T-helper 17 cell (primary cell): Measurements from ENCODE around the gene GTF2A1. TPM values are rescaled to one million over a fixed set of nuclear protein-coding genes. Genes with fewer than 3 reads are reported as not detected.

Experiments used
- ATAC-seq: fragments of 150-1000 bp; cut with Tn5 transposase; 2 replicates; pipeline ENCODE4 v1.10.0; 2021; ENCODE audit warnings: mild to moderate bottlenecking, moderate library complexity
- DNase-seq, 3 donors: peaks; one replicate each; pipeline versions ENCODE4 v3.0.0 to v3.0.0-alpha.2; 2020 to 2021
- H3K9me3 ChIP-seq: one replicate; pipeline ENCODE4 v1.7.0; 2013; ENCODE audit warnings: low read length, mild to moderate bottlenecking; ENCODE audit not compliant: control insufficient read depth, poor library complexity, severe bottlenecking
- H3K27ac Mint-ChIP-seq: one replicate; pipeline ENCODE4 v1.8.0; 2022; ENCODE audit warnings: mild to moderate bottlenecking, moderate library complexity, mixed read lengths
- H3K27me3 Mint-ChIP-seq: one replicate; pipeline ENCODE4 v1.8.0; 2022; ENCODE audit warnings: mixed read lengths
- H3K36me3 Mint-ChIP-seq: one replicate; pipeline ENCODE4 v1.8.0; 2022; ENCODE audit warnings: low read depth, mixed read lengths
- H3K4me1 Mint-ChIP-seq: one replicate; pipeline ENCODE4 v1.8.0; 2022; ENCODE audit warnings: mild to moderate bottlenecking, mixed read lengths
- H3K4me3 Mint-ChIP-seq: one replicate; pipeline ENCODE4 v1.8.0; 2022; ENCODE audit warnings: mild to moderate bottlenecking, moderate library complexity, mixed read lengths
- total RNA-seq, 4 donors: library from RNA in 2 of 4; stranded (reverse) in 2 of 4; gene quantifications; one replicate each; pipeline ENCODE4 v1.2.3 and lab custom pipeline; 2022 to 2026

GTF2A1 gene
- total RNA-seq, result 10 to 100 TPM; 21.4 to 22.4 TPM
- 50.3 to 53.0 reads per million in 2 donors for total RNA-seq (lab: John Stamatoyannopoulos, UW)

- H3K4me3 Mint-ChIP-seq, result peak within 1 kb of the TSS; percentile 97
- no peaks in the 10 kb centered on the region for H3K9me3 ChIP-seq
- H3K27ac Mint-ChIP-seq, result peak within 1 kb of the TSS; percentile 100
- H3K36me3 Mint-ChIP-seq, result peaks cover 5% of the 10 kb centered on the region
- peaks cover 22% of the 10 kb centered on the region for H3K4me1 Mint-ChIP-seq
- DNase-seq (peak; percentile 90 to 96 (median 96)), ATAC-seq (peak; percentile 77)
- H3K27me3 Mint-ChIP-seq, result peaks cover 6% of the 10 kb centered on the region
Observed at GRCh38 chr14:81220830-81221578, at the start of gene GTF2A1. GTF2A1 (minus strand) TSS chr14:81220959; CDS start chr14:81220518, 441 bp downstream.

GRCh38 chr14:81269979-81270375 lies 49.2 kb upstream of the GTF2A1 start:
- no peak overlapping the region for H3K27ac Mint-ChIP-seq
- ATAC-seq, result no peak
- H3K4me3 Mint-ChIP-seq, result no peak overlapping the region
- DNase-seq, result no peak
- H3K4me1 Mint-ChIP-seq, result no peaks in the 10 kb centered on the region
- no peaks in the 10 kb centered on the region for H3K36me3 Mint-ChIP-seq
- H3K27me3 Mint-ChIP-seq, result peaks cover 50% of the 10 kb centered on the region
- H3K9me3 ChIP-seq, result no peaks in the 10 kb centered on the region

GRCh38 chr14:81269100-81269978 lies 48.6 kb upstream of the GTF2A1 start:
- H3K27me3 Mint-ChIP-seq, result peaks cover 52% of the 10 kb centered on the region
- no peaks in the 10 kb centered on the region for H3K9me3 ChIP-seq
- peak; percentile 59 for ATAC-seq
- DNase-seq, result no peak
- H3K4me1 Mint-ChIP-seq, result no peaks in the 10 kb centered on the region
- no peak overlapping the region for H3K4me3 Mint-ChIP-seq
- no peaks in the 10 kb centered on the region for H3K36me3 Mint-ChIP-seq
- H3K27ac Mint-ChIP-seq, result no peak overlapping the region

GRCh38 chr14:81268016-81268416 lies 47.3 kb upstream of the GTF2A1 start:
- no peak overlapping the region for H3K4me3 Mint-ChIP-seq
- peaks cover 53% of the 10 kb centered on the region for H3K27me3 Mint-ChIP-seq
- H3K9me3 ChIP-seq, result no peaks in the 10 kb centered on the region
- no peak for DNase-seq
- no peak overlapping the region for H3K27ac Mint-ChIP-seq
- H3K36me3 Mint-ChIP-seq, result no peaks in the 10 kb centered on the region
- peaks cover 2% of the 10 kb centered on the region for H3K4me1 Mint-ChIP-seq
- no peak for ATAC-seq

GRCh38 chr14:81265636-81266169 lies 44.9 kb upstream of the GTF2A1 start:
- peaks cover 69% of the 10 kb centered on the region for H3K27me3 Mint-ChIP-seq
- no peak overlapping the region for H3K27ac Mint-ChIP-seq
- DNase-seq, result no peak
- ATAC-seq, result no peak
- no peaks in the 10 kb centered on the region for H3K36me3 Mint-ChIP-seq
- no peaks in the 10 kb centered on the region for H3K9me3 ChIP-seq
- no peak overlapping the region for H3K4me3 Mint-ChIP-seq
- H3K4me1 Mint-ChIP-seq, result peaks cover 2% of the 10 kb centered on the region

- Mint-ChIP-seq H3K27me3 (peaks cover 68% of the 10 kb centered on the region), H3K36me3 (no peaks in the 10 kb centered on the region), H3K27ac (no peak overlapping the region), H3K4me1 (peaks cover 2% of the 10 kb centered on the region), H3K4me3 (no peak overlapping the region)
- ATAC-seq (no peak), DNase-seq (no peak)
- no peaks in the 10 kb centered on the region for H3K9me3 ChIP-seq
Observed at GRCh38 chr14:81264671-81265070, 43.9 kb upstream of the GTF2A1 start.

GRCh38 chr14:81263777-81264410 lies 43.1 kb upstream of the GTF2A1 start:
- DNase-seq, result no peak
- no peak overlapping the region for H3K27ac Mint-ChIP-seq
- H3K27me3 Mint-ChIP-seq, result peaks cover 75% of the 10 kb centered on the region
- H3K4me1 Mint-ChIP-seq, result peaks cover 2% of the 10 kb centered on the region
- H3K4me3 Mint-ChIP-seq, result no peak overlapping the region
- no peaks in the 10 kb centered on the region for H3K9me3 ChIP-seq
- H3K36me3 Mint-ChIP-seq, result no peaks in the 10 kb centered on the region
- ATAC-seq, result no peak

GRCh38 chr14:81261176-81261575 lies 40.4 kb upstream of the GTF2A1 start:
- Mint-ChIP-seq H3K4me1 (peaks cover 2% of the 10 kb centered on the region), H3K27ac (no peak overlapping the region)
- H3K9me3 ChIP-seq, result no peaks in the 10 kb centered on the region

GRCh38 chr14:81260732-81261131 lies 40.0 kb upstream of the GTF2A1 start:
- no peak for ATAC-seq

More at GRCh38 chr14:81261176-81261575, 40.4 kb upstream of the GTF2A1 start:
- Mint-ChIP-seq H3K36me3 (no peaks in the 10 kb centered on the region), H3K27me3 (peaks cover 57% of the 10 kb centered on the region), H3K4me3 (no peak overlapping the region)
- no peak for DNase-seq
- no peak for ATAC-seq

GRCh38 chr14:81256289-81256960 lies 35.7 kb upstream of the GTF2A1 start:
- H3K4me1 Mint-ChIP-seq, result no peaks in the 10 kb centered on the region

More at GRCh38 chr14:81260732-81261131, 40.0 kb upstream of the GTF2A1 start:
- no peak for DNase-seq
- no peaks in the 10 kb centered on the region for H3K36me3 Mint-ChIP-seq
- no peaks in the 10 kb centered on the region for H3K9me3 ChIP-seq
- peaks cover 2% of the 10 kb centered on the region for H3K4me1 Mint-ChIP-seq
- H3K27me3 Mint-ChIP-seq, result peaks cover 53% of the 10 kb centered on the region
- no peak overlapping the region for H3K4me3 Mint-ChIP-seq
- H3K27ac Mint-ChIP-seq, result no peak overlapping the region

GRCh38 chr14:81252278-81252677 lies 31.5 kb upstream of the GTF2A1 start:
- ATAC-seq, result no peak

More at GRCh38 chr14:81256289-81256960, 35.7 kb upstream of the GTF2A1 start:
- peaks cover 36% of the 10 kb centered on the region for H3K27me3 Mint-ChIP-seq
- no peaks in the 10 kb centered on the region for H3K9me3 ChIP-seq
- no peaks in the 10 kb centered on the region for H3K36me3 Mint-ChIP-seq
- ATAC-seq (peak; percentile 42), DNase-seq (no peak)
- H3K27ac Mint-ChIP-seq, result no peak overlapping the region
- H3K4me3 Mint-ChIP-seq, result no peak overlapping the region

GRCh38 chr14:81247271-81247766 lies 26.6 kb upstream of the GTF2A1 start:
- no peaks in the 10 kb centered on the region for H3K4me1 Mint-ChIP-seq
- no peaks in the 10 kb centered on the region for H3K36me3 Mint-ChIP-seq
- no peak overlapping the region for H3K4me3 Mint-ChIP-seq

More at GRCh38 chr14:81252278-81252677, 31.5 kb upstream of the GTF2A1 start:
- no peaks in the 10 kb centered on the region for H3K9me3 ChIP-seq
- peaks cover 9% of the 10 kb centered on the region for H3K27me3 Mint-ChIP-seq
- H3K36me3 Mint-ChIP-seq, result no peaks in the 10 kb centered on the region
- DNase-seq, result no peak
- no peaks in the 10 kb centered on the region for H3K4me1 Mint-ChIP-seq
- no peak overlapping the region for H3K27ac Mint-ChIP-seq
- no peak overlapping the region for H3K4me3 Mint-ChIP-seq

More at GRCh38 chr14:81247271-81247766, 26.6 kb upstream of the GTF2A1 start:
- ATAC-seq (no peak), DNase-seq (no peak)
- Mint-ChIP-seq H3K27me3 (peaks cover 4% of the 10 kb centered on the region), H3K27ac (no peak overlapping the region)
- peaks cover 3% of the 10 kb centered on the region for H3K9me3 ChIP-seq
